SKM-1 (cell line): Measurements from ENCODE around the gene GALNT3.

Experiments used
- DNase-seq: peaks from one replicate; lab custom pipeline; 2025; ENCODE audit not compliant: unreplicated experiment; lab: John Stamatoyannopoulos, UW

GALNT3 gene

DNA sequence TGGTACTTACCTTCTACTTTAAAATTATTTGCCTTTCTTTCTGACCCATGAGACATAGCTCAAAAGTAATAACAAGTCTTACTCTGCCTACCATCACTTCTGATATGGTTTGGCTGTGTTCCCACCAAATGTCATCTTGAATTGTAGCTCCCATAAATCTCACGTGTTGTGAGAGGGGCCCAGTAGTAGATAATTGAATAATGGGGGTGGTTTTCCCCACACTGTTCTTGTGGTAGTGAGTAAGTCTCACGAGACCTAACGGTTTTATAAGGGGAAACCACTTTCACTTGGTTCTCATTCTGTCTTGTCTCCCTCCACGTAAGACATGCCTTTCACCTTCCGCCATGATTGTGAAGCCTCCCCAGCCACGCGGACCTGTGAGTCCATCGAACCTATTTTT lies 47.5 kb downstream of the GALNT3 start:
- no peak for DNase-seq

DNA sequence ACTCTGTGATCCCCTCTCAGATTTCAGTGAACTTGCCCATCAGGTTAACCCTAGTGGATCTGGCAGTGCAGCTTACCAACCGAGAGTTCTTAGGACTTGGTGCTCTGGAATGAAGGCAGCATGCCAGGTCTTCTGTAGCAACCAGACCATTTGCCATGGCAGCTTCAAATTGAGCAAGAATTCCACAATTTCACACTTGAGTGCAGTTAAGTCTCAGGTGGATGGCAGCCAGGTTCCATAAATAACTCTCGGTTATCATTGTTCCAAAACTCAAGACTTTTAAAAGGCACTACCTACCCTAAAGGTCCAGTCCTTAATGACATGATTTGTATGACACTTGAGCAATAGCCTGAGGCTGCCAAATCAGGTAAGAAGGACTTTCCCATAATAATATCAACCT lies 48.1 kb downstream of the GALNT3 start:
- DNase-seq = no peak

DNA sequence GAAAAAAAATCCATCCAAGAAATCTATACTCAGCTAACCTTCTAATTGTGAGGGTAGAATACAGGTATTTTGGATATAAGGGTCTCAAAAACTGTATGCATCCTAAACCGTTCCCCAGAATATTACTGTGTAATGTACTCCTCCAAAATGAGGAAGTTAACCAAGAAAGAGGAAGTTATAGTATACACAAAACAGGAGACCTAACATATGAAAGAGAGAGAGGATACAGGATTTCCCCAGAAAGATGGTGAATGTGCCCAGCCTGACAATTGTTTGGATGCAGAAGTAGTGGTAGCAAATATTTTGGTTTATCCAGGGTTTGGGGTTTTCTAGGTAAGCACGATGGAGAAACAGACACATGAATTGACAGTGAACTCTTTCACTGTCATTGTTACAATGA lies 50.6 kb downstream of the GALNT3 start:
- DNase-seq = peak; percentile 88

DNA sequence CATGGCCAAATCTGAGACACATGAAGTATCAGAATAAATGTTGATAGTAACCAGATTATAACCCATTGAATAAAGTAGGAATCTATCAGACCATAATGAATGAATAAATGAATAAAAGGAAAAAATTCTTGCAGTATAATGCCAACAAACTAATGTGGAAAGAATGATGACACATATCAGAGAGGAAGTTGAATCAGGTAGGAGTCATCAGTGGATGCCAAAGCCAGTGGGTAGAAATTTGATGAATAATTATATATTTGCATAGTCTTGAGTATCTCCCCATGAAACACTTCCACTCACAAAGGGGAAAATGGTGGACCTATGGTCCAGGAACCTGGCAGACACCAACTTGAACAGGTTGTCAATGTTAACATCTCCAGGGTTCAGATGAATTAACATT lies 68.6 kb downstream of the GALNT3 start:
- no peak for DNase-seq

DNA sequence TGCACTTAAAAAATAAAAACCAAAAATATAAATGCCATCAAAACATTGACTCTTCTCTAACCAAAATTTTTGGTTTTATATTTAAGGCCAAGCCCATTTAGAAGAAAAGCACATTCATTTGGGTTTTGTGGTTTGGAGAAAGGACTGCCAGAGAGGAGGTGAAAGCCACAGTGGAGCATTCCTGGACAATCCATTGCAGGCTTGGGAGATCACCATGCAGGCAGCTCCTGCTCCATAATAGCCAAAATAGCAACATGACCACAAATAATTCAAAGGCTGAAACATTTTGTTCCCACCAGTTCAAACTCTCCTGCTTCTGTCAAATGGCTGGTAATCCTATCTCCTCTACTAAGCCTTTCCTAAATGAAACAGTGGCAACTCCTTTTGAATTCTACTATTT lies 73.5 kb downstream of the GALNT3 start:
- DNase-seq = no peak

DNA sequence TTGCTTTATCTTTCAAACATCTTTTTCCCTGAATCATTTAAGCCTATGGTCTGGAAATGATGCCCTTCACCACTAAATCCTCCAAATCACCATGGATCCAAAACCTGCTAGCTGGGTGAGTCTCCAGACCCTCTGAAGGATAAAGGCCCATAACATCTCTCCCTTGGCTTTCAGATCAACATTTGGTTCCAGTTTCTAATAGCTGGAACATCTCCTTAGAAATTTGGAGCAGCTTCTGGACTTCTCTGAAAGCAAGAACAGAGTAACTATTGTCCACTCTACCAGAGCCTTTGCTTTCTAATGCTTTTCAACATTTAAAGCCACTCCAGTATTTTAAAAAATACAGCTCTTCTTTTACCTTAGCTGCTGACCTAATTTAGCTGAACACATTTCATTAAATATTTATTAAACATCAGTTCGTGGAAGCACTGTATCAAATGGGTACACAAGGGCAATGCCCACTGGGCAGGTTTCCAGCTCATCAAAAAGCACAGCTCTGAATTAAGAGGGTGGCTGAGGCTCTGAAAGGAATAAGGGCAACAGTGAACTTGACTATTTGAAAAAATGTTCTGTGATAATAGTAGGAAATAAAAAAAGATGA lies 75.3 kb downstream of the GALNT3 start:
- DNase-seq = no peak

DNA sequence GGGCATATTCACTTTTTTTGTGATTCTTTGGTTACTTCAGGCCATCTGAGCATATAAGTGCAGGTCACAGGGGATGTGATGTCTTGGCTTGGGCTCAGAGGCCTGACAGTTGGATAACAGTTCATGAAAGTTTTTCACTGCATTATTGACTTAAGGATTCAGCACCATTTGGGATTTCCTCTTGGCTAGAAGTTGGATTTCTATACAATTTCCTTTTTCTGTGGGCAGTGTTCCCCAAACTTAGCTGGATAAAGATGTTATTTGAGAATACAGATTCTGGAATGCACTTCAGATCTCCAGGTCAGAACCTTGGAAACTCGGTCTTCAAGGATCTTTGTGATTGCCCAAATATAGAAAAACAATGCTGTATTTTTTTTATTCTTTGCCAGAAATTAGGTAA lies 78.0 kb downstream of the GALNT3 start:
- DNase-seq = no peak

DNA sequence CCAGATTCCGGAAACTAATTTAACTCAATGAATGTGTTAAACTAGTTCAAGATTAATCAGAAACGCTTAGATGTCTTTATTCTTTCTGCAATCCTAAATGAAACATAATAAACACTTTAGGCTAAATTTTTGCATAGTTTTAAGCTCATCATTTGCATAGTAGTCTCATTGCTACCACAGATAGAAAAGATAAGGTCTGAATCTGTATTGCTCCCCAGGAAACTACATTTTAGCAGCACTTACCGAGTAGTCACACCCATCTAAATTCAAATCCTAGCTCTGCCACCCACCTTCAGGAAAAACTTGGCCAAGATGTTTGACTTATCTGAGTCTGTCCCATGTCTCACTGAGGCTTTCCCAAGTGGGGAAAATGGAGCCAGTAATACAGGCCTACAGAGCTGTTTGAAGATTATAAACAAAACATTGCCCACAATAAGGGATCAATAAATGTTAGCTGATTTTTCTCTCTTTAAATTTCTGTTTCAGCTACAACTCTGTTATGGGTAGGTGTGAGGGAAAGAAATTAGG lies 87.0 kb downstream of the GALNT3 start:
- no peak for DNase-seq

DNA sequence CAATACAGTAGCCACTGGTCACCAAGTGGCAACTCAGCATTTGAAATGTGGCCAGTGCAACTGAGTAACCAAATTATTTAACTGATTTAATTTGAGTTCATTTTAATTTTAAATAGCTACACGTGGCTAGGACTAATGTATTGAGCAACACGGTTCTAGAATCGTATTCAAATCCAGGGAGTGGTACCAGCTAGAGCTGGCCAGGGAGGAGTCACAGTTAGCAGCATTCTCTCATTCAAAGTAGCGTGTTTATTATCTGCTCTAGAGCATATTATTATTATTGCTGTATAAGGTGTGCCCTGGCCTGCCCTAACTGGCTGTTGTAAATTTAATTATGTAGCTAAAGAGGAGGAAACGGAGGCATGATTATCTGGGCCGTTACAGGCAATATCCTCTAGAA lies 92.9 kb downstream of the GALNT3 start:
- DNase-seq = no peak

DNA sequence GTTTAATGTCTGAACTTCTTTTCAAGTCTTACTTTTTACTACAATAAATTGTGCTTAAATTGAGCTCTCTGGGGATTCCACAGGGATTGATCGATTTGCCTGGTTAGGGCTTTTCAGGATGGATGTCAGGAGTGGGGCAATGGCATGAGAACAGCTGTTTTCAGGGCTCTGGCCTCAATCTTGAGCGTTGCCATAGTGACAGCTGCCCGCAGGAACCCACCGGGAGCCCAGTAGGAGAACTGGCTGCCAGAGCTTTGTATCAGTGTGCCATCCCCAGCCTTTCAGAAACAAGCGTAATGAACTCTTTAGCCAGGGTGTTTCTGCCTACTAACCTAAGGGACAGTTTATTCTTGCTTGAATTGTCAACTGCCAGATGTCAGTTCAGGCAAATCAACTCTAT lies 93.5 kb downstream of the GALNT3 start:
- no peak for DNase-seq

DNA sequence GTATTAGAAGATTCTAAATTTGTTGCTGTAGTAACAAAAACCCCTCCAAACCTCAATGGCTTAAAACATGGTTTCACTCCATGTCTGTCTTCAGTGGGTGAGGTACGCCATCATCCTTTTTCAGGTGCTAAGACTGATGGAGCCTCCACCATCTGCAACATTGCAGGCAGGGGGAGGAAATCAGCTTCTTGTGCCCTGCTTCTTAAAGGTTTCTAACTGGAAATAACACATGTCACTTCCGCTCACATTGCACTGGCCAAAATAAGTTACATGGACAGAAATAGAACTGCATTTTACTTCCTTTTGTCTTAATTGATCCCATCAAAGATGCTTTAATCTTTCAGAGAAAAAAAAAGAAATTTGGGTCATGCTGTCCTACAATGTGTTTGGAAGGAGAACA lies 94.1 kb downstream of the GALNT3 start:
- no peak for DNase-seq

DNA sequence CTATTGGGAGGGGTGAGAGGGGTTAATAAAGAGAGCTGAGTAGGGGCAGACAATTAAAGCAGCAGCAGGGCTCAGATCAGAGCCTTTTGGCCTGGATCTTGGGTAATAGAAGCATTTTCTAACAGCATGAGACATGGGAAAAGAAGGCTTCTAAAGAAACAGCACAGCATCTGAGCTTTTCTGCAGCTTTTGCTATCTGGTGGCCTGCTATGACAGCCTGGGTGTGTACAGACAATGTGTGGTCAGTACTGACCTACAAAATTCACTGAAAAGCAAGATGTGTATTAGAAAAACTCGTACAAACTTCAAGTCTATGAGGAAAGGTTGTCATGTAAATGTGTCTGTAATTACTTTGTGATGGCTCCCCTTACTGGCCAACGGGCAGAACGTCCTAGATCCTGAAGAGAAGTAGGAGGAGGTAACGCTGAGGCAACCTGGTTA lies 95.6 kb downstream of the GALNT3 start:
- DNase-seq = peak; percentile 48

DNA sequence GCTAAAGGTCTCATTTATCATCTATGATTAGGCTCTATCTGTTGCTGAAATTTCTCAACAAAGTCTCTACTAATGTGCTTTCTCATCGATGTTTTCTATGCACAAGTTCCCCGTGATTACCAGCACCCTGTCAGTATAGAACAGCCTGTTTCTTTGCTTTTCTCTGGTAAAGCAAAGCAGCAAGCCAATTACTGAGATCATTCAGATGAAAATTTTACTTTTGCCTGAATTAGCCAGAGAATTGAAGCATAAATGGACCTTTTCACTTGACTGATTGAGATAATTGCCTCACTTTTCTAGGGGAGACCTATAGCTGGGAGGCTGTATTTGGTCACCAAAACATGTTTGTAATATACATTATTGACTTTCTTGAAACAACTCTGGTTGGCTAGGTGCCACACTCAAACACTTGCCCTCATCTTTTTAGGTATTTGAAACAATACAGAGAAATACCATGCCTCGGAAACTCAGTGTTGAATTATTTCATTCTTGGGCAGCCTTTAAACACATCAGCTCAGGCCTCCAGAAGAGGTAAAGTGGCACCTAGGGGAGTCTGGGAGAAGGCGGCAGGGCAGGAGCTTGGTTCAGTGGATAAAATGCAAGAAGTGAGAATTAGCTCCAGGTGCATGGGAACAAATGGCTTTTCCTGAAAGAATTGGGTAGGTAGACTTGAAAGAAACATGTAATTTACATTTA lies 96.2 kb downstream of the GALNT3 start:
- DNase-seq = no peak
